Measurements from ENCODE around the gene KDM5B.

- TF ChIP-seq CTCF (conservative IDR thresholded peaks at IDR 0.05; ENCODE audit: low read depth in 2 of 2) (no peak), EZH2 (IDR thresholded peaks at IDR 0.05; ENCODE audit: low read depth, unreplicated experiment) (no peak), POLR2AphosphoS5 (IDR thresholded peaks at IDR 0.05; ENCODE audit: low read depth) (peak; percentile 95), JUNB (IDR thresholded peaks at IDR 0.05; ENCODE audit: unreplicated experiment) (no peak), EZH2phosphoT487 (IDR thresholded peaks at IDR 0.05; ENCODE audit: unreplicated experiment) (no peak), REST (IDR thresholded peaks at IDR 0.05; ENCODE audit: unreplicated experiment) (no peak), CREB1 (CRISPR knock-in tag; IDR thresholded peaks at IDR 0.05; ENCODE audit: low read depth) (peak; percentile 91), STAT1 (IDR thresholded peaks at IDR 0.05; ENCODE audit: unreplicated experiment) (no peak), ZNF331 (CRISPR knock-in tag; IDR thresholded peaks at IDR 0.05; ENCODE audit: low read depth) (no peak), ZNF462 (CRISPR knock-in tag; IDR thresholded peaks at IDR 0.05) (no peak)
Observed at GRCh38 chr1:202810615-202811295, 2.5 kb upstream of the KDM5B start, which contains the start of gene PCAT6.
